ENCODE data around the gene PRKN.

Gene PRKN

DNA sequence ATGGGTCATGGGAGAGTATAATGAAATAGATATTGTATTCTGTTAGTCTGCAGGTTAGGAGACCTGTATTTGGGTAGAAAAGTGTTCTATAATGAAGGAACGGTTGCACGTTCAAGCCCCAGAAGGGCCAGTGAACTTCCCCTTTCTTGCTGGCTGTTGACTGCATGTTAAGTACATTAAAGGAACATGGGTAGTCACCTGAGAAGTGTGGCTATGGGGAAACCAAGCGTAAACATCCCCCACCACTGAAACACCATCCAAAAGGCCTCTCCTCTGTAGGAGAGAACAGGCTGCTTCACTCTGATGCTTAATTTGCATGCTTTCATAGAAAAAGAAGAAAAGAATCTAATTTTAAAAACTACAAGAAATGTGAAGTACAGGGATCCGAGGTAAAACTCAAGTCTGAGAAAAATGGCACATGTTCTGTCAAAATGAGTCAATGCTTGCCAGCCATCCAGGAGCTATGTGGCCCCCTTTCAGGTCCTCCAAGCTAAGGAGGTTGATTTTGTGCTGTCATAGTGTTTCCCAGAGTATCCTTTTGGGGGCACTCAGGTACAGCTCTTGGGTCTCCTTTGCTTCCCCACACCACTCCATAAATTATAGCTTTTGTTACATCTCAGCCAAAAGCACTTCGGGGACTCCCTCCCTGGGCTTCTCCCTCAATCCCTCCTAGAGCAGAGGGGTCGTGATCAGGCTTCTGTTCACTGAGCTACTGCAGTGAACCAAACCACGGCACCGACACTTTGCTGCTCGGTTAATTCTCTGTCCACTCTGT is 1170.0 kb downstream of the PRKN start:
- DNase-seq, result peak; percentile 81

GRCh38 chr6:161554883-161555282 is 1172.7 kb downstream of the PRKN start:
- DNase-seq, result no peak

DNA sequence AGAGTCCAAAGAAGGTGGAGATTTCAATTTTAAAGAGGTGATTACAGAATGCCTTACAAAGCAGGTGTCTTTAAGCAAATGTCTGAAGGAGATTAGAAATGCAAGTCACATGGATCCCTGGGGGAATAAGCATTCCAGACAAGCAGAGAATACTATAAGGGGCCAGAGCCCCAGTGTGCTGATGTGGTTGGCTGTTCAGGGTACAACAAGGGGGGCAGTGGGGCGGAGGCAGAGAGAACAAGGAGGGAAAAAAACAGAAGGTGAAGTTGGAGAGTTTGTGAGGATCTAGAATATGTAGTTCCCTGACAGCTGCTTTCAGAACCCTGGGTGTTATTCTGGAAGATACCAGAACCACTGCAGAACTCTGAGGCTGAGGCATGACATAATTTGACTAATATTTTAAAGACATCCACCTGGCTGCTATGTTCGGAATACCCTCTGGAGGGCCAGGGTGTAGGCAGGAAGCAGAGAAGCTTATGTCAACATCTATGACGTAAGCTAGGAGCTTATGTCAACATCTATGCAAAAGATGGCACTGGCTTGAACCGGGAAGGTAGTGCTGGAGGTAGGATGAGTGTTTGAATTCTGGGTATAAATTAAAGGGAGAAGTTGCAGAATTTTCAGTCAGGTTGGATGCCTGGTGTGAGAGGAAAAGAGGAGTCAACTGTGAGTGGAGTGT is 1177.5 kb downstream of the PRKN start:
- peak; percentile 88 for DNase-seq

- no peak for DNase-seq
Observed at GRCh38 chr6:161548713-161549296, 1178.8 kb downstream of the PRKN start.

DNA sequence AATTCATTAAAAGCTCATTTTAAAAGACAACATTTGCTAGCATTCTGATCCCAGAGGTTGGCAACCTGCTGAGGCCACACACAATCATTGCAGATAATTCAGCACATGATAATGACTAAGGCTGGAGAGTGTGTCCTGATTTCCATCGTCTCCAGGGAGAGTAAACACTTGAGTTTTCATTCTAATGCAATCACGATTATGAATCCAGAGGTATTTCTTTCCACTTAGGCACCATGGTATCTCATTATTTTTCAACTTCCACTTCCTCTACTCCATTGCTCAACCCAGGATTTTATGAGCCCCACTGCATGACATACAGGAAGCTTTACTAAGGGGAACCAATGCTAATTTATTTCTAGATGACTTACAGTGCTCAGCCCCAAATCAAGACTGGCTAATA is 1179.9 kb downstream of the PRKN start:
- peak; percentile 92 for DNase-seq

DNA sequence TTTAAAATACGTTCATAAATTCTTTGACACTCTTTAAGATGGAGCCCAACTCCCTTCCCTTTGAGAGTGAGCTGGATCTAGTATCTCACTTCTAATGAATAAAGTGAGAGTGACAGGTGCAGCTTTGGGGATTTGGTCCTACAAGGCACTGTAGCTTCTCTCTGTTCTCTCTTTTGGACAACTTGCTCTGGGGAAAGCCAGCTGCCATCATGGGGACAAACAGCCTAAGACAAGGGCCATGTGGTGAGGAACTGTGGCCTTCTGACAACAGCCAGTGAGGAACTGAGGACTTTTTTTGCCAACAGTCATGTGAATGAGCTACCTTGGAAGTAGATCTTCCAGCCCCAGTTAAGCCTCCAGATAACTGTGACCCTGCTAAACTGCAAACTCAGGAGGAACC is 1180.9 kb downstream of the PRKN start:
- DNase-seq, result no peak

GRCh38 chr6:161545741-161546140 is 1181.8 kb downstream of the PRKN start:
- DNase-seq, result peak; percentile 37

- no peak for DNase-seq
Observed at GRCh38 chr6:161544801-161545480, 1182.6 kb downstream of the PRKN start.

DNA sequence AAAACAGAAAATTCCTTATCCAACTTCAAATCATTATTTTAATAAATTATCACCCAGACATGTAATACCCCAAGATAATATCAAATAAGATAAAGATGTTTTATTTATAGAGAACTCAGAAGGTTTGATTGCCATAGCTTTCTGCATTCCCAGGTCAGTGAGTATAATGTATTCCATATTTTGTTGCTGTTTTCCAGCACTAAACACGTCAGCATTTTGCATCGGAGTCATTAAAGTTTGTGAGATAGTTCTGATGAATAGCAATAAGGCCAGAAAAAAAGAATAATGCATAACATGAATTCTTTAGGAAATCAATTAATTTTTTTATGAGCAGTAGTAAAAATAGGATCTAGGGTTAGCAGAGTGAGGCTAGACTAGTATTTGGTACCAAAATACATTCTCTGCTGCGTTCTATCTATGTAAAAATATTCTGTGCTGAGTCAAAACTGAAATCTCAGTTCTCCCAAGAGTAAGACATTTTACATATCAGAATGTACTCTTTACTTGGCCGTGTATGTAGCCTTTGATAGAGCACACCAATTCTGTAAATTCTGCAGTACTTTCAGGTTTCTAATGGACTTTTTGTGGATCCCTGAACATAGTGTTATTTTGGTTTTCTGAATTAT is 1183.8 kb downstream of the PRKN start:
- DNase-seq, result no peak

GRCh38 chr6:161542346-161542980 is 1185.1 kb downstream of the PRKN start:
- no peak for DNase-seq

GRCh38 chr6:161540532-161540931 is 1187.0 kb downstream of the PRKN start:
- no peak for DNase-seq

DNA sequence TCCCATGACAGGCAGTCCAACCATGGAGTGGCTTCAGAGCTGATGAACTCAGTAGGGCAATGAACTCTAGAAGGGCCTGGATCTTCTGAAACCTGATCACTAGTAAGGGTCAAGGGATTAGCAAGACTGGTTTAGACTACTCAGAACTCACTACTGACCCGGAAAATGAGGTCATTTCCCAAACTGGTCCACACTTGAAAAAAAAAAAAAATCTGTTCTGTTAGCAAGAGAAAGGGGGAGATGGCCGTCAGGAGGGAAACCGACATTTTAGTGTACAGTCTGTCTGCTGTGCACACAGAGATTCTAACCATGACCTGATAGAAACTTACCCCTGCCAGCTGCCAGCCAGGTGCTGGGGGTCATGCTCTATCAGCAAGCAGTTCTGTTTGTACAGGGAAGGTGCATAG is 1191.3 kb downstream of the PRKN start:
- peak; percentile 91 for DNase-seq

GRCh38 chr6:161534264-161534873 is 1193.2 kb downstream of the PRKN start:
- DNase-seq, result no peak

DNA sequence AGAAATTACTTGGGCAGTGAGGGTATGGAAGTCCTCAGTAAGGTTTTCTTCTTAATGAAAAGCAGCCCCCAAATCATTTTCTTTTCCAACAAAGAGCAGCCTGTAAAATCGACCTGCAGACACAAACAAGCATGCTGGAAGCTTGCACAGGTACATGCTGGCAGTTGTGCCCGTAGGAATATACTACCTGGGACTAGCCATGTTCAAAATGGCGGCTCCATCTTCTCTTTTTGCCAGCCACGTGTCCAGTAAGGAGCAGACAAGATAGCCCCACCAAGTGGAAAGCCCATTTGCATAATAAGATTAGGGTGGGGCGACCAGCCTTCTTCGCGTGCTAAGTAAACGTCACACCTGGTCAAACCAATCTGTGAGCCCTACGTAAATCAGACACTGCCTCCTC is 1194.3 kb downstream of the PRKN start:
- DNase-seq, result peak; percentile 20

DNA sequence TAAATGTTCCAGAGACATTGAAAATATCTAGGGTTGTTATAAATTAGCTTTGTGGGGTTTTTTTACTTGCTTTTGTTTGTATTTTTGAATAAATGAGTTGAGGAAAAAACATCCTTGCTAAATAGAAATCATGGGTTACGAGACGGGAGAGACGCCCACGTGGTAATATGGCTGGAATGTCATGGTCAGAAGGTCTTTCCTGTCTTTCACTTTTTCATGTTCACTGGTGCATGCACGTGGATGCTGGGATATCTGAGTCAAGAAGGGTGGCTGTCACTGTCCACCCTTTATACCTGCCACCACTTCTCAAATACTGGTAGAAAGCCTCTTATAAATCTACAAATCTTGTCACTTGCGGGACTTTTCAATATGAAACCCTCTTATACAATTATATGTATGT is 1195.0 kb downstream of the PRKN start:
- DNase-seq, result no peak

DNA sequence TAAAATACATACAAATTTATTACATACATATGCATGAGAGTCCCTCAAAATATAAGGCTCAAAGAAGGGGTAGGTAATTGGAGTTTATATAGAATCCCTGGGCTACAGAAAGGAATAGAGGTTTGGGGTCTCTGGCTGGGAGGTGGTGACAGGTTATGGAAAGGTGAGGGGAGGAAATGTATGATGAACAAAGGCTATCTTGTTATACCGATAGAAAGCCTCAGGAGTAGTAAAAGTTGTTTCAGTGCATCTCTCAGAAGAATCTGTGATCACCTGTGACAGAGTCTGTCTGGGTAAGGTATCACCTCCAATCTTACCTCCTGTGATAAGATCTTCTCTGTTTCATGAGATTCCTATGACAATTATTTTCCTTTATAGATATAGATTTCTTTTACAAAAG is 1200.8 kb downstream of the PRKN start:
- DNase-seq, result no peak

DNA sequence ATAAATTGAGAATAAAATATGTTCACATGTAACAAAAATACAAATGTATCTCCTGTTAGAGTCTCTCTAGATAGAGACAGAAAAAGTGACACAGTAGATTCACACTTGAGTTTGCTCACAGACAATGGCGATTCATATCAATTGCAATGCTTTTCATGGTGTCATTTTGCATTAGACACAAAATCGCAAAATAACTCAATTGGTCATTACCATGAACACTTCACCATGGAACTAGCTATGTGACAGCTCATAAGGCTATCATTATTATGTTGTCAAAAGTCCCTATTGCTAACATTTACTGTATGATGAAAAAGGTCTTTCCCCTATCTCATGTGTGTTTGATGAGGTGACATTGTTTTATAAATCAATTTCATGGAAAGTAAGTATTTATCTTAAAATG is 1204.2 kb downstream of the PRKN start:
- DNase-seq, result no peak

- no peak for DNase-seq
Observed at GRCh38 chr6:161522276-161522675, 1205.3 kb downstream of the PRKN start.

DNA sequence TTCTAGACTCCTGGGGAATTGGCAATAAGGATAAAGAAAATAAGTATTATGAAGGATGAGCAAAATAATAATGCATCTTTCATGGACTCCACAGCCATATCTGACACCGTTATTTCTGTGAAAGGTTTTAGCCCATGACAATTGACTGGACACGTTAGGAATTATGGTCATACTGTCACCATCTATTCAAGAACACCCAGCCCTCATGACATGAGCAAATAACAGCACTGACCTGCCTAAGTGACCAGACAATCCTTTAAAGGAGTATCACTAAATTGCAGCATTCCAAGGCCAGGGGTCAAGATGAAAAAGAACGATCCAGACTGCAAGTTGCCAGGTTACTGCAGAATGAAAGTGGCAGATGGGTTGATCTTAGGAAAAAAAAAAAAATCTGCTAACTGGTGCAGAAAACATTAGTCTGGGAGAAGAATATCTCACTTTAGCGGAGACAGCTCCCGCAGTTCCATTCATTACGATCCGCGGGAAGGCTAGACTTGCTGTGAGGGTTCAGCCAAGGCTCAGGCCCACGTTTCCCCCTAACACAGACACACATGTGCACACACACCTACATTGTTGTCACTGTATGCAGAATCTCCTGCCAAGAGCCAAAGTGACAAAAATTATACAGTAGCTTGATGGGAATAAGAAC is 1216.0 kb downstream of the PRKN start:
- DNase-seq, result peak; percentile 94

DNA sequence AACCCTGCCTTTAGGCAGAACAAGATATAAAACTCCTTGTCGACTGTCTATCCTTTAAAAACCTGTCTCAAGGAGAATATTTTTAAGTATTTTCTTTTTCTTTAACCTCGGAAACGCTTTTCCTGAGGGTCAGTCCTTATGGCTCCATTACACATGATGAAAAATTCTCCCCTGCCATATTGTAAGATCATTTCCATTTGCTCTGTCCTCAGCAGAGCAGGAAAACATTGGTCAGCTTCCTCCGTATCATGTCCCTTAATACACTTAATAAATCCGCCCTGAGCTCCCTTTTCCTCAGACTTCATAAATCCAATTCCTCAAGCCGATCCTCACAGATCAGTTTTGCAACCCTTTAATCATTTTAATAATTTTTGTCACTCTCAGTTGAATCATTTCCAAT is 1219.2 kb downstream of the PRKN start:
- no peak for DNase-seq

GRCh38 chr6:161507375-161507774 is 1220.2 kb downstream of the PRKN start:
- DNase-seq, result no peak

GRCh38 chr6:161503570-161503969 is 1224.0 kb downstream of the PRKN start:
- no peak for DNase-seq

All from NCI-H69 (cell line).